GM23248 (cell line): ENCODE results near the gene SLC33A1.

Experiments
- EZH2 ChIP-seq: fragments of 200-600 bp; sonication (generic); IDR thresholded peaks from 2 replicates; pipeline ENCODE4 v1.6.1; 2018; ENCODE audit warnings: antibody characterized with exemption, mild to moderate bottlenecking; ENCODE audit not compliant: insufficient read depth, poor library complexity, severe bottlenecking
- EZH2phosphoT487 ChIP-seq: fragments of 200-600 bp; sonication (generic); IDR thresholded peaks from 2 replicates; pipeline ENCODE4 v1.6.1; 2018; ENCODE audit warnings: antibody characterized with exemption, moderate library complexity, mild to moderate bottlenecking, low read depth; ENCODE audit not compliant: insufficient read depth

DNA sequence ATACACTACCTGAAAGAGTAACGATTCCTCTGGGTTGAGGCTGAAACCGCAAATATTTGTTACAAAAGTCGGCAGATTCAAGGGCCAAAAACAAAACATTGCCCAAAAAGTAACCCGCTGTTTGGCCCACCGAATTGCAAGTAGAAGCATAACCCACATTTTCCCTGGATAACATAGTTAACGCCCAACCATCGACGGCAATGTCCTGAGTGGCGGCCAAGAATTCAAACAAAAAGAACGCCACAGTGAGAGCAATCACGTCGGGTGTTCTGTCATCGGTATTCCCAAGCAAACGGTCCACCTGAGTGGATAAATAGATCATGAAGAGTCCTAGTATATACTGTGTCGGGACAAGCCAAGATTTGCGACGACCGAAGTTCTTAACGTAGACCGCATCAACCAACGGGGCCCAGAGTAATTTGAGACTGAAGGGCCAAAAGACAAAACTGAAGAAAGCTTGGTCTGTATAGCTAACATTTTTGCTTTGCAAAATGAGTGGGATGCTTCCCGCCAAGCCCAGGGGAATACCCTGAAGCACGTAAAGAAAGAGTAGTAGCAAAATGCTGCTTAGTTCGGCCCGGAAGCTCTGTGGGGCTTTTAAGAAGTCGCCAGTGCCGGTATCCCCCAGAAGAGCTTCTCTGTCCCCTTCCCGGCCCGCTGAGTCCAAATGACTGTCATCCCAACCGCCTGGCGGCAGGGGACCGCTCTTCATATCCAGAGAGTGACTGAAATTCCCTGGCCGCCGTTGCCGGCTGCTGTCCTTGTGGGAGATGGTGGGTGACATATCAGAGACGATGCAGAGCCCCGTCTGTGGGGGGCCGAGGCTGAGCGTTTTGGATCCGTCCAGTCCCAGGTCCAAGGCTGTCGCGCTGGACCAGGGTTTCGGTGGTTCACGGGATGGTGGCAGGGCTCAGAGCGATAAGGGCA, 750 bp downstream of the SLC33A1 start:
- TF ChIP-seq EZH2phosphoT487 (no peak), EZH2 (no peak)
